HL-60 (cell line): ENCODE results near the gene GALNT14.

Experiments used
- GABPA ChIP-seq: IDR thresholded peaks from 2 replicates; pipeline ENCODE4 v1.6.1; 2012; ENCODE audit warnings: low read depth
- POLR2AphosphoS5 ChIP-seq: IDR thresholded peaks from 2 replicates; pipeline ENCODE4 v1.6.1; 2012; ENCODE audit warnings: low read depth
- SPI1 ChIP-seq: IDR thresholded peaks from 2 replicates; pipeline ENCODE4 v1.6.1; 2012; ENCODE audit warnings: low read depth, mild to moderate bottlenecking, borderline replicate concordance
- TF ChIP-seq, protein P1 (sequence below): IDR thresholded peaks from one replicate; pipeline ENCODE4 v1.5.1; 2011; ENCODE audit warnings: low read length, control low read depth, inconsistent platforms; ENCODE audit not compliant: insufficient read depth
- TF ChIP-seq, protein P2 (sequence below): IDR thresholded peaks from 2 replicates; pipeline ENCODE4 v1.6.1; 2012; ENCODE audit warnings: low read depth; ENCODE audit not compliant: insufficient replicate concordance

DNA sequence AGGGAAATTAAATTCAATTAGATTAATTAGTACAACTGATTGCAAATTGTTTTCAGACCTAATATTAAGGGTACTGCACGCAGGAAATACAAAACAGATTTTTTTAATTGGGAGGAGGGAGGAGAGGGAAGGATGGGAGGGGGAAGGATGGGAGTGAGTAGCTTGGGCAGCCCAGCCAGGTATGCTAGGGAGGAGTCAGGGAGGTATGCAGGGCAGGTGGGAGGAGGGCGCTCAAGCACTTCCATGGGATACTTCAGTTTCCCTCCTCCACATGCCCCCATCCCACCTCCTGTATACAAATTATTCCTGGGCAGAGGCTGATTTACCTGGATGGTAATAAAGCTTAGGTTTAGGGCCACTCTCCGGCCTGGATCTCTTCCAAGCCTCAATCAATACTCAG lies 254.4 kb downstream of the GALNT14 start:
- TF ChIP-seq, protein P1, sequence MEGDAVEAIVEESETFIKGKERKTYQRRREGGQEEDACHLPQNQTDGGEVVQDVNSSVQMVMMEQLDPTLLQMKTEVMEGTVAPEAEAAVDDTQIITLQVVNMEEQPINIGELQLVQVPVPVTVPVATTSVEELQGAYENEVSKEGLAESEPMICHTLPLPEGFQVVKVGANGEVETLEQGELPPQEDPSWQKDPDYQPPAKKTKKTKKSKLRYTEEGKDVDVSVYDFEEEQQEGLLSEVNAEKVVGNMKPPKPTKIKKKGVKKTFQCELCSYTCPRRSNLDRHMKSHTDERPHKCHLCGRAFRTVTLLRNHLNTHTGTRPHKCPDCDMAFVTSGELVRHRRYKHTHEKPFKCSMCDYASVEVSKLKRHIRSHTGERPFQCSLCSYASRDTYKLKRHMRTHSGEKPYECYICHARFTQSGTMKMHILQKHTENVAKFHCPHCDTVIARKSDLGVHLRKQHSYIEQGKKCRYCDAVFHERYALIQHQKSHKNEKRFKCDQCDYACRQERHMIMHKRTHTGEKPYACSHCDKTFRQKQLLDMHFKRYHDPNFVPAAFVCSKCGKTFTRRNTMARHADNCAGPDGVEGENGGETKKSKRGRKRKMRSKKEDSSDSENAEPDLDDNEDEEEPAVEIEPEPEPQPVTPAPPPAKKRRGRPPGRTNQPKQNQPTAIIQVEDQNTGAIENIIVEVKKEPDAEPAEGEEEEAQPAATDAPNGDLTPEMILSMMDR, result no peak
- no peak for TF ChIP-seq GABPA
- TF ChIP-seq, protein P2, sequence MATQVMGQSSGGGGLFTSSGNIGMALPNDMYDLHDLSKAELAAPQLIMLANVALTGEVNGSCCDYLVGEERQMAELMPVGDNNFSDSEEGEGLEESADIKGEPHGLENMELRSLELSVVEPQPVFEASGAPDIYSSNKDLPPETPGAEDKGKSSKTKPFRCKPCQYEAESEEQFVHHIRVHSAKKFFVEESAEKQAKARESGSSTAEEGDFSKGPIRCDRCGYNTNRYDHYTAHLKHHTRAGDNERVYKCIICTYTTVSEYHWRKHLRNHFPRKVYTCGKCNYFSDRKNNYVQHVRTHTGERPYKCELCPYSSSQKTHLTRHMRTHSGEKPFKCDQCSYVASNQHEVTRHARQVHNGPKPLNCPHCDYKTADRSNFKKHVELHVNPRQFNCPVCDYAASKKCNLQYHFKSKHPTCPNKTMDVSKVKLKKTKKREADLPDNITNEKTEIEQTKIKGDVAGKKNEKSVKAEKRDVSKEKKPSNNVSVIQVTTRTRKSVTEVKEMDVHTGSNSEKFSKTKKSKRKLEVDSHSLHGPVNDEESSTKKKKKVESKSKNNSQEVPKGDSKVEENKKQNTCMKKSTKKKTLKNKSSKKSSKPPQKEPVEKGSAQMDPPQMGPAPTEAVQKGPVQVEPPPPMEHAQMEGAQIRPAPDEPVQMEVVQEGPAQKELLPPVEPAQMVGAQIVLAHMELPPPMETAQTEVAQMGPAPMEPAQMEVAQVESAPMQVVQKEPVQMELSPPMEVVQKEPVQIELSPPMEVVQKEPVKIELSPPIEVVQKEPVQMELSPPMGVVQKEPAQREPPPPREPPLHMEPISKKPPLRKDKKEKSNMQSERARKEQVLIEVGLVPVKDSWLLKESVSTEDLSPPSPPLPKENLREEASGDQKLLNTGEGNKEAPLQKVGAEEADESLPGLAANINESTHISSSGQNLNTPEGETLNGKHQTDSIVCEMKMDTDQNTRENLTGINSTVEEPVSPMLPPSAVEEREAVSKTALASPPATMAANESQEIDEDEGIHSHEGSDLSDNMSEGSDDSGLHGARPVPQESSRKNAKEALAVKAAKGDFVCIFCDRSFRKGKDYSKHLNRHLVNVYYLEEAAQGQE, result no peak
- TF ChIP-seq POLR2AphosphoS5, result no peak
- TF ChIP-seq SPI1, result no peak
